Activated CD4-positive, alpha-beta T cell treated with anti-CD3 and anti-CD28 coated beads for 36 hours (primary cell): Measurements from ENCODE around the gene CCDC33. TPM values are rescaled to one million over a fixed set of nuclear protein-coding genes. Genes with fewer than 3 reads are reported as not detected.

Experiments used
- ATAC-seq: fragments of 200-7000 bp; cut with Tn5 transposase; one replicate; pipeline ENCODE4 v1.10.0; 2021; ENCODE audit warnings: mild to moderate bottlenecking, moderate library complexity
- CTCF ChIA-PET: fragments of 350-600 bp; sonication (Branson Sonifier 250); formaldehyde crosslinking; loops from one replicate; lab custom pipeline; 2021; ENCODE audit warnings: antibody characterized with exemption; lab: Charles Lee
- POLR2A ChIA-PET: fragments of 350-600 bp; sonication (Branson Sonifier 250); formaldehyde crosslinking; loops from one replicate; lab custom pipeline; 2021; ENCODE audit warnings: antibody characterized with exemption, inconsistent platforms; lab: Charles Lee
- DNase-seq: peaks from one replicate; pipeline ENCODE4 v3.0.0-alpha.2; 2020
- H3K27ac Mint-ChIP-seq: one replicate; pipeline ENCODE4 v1.8.0; 2021; ENCODE audit warnings: mixed read lengths
- H3K27me3 Mint-ChIP-seq: one replicate; pipeline ENCODE4 v1.8.0; 2021; ENCODE audit warnings: mixed read lengths
- H3K36me3 Mint-ChIP-seq: one replicate; pipeline ENCODE4 v1.8.0; 2021; ENCODE audit warnings: low read depth, mixed read lengths
- H3K4me1 Mint-ChIP-seq: one replicate; pipeline ENCODE4 v1.8.0; 2021; ENCODE audit warnings: mixed read lengths
- H3K4me3 Mint-ChIP-seq: one replicate; pipeline ENCODE4 v1.8.0; 2021; ENCODE audit warnings: mild to moderate bottlenecking, moderate library complexity, mixed read lengths
- H3K9me3 Mint-ChIP-seq: one replicate; pipeline ENCODE4 v1.8.0; 2021; ENCODE audit warnings: low read depth, mixed read lengths
- intact Hi-C, 2 experiments: fragments of 100-400 bp; cut with DNase I in 1 of 2; cut with micrococcal nuclease in 1 of 2; formaldehyde crosslinking; loops; one replicate each; pipeline versions ENCODE4 v1.14.2 to v1.15.1; 2022 to 2024; cut with DNase I, micrococcal nuclease
- total RNA-seq, 2 experiments: library from RNA; stranded (reverse); gene quantifications; one replicate each; pipeline ENCODE4 v1.2.3, GENCODE V29; 2021

Gene CCDC33
- total RNA-seq, 2 experiments from 2014 or later: not detected

GRCh38 chr15:74221399-74222239 lies 14.5 kb upstream of the CCDC33 start:
- Mint-ChIP-seq H3K27ac (no peak overlapping the region), H3K4me1 (peaks cover 6% of the 10 kb centered on the region), H3K9me3 (no peaks in the 10 kb centered on the region), H3K27me3 (peaks cover 5% of the 10 kb centered on the region), H3K36me3 (no peaks in the 10 kb centered on the region), H3K4me3 (no peak overlapping the region)
- ChIA-PET POLR2A (no interaction called here), CTCF (interaction anchor here (0.7 kb wide), 1 partner anchor 58 kb away, joined by 3 read pairs; no protein-coding TSS in a partner anchor)
- no peak for ATAC-seq
- intact Hi-C loops: no loop called here
- DNase-seq: no peak

DNA sequence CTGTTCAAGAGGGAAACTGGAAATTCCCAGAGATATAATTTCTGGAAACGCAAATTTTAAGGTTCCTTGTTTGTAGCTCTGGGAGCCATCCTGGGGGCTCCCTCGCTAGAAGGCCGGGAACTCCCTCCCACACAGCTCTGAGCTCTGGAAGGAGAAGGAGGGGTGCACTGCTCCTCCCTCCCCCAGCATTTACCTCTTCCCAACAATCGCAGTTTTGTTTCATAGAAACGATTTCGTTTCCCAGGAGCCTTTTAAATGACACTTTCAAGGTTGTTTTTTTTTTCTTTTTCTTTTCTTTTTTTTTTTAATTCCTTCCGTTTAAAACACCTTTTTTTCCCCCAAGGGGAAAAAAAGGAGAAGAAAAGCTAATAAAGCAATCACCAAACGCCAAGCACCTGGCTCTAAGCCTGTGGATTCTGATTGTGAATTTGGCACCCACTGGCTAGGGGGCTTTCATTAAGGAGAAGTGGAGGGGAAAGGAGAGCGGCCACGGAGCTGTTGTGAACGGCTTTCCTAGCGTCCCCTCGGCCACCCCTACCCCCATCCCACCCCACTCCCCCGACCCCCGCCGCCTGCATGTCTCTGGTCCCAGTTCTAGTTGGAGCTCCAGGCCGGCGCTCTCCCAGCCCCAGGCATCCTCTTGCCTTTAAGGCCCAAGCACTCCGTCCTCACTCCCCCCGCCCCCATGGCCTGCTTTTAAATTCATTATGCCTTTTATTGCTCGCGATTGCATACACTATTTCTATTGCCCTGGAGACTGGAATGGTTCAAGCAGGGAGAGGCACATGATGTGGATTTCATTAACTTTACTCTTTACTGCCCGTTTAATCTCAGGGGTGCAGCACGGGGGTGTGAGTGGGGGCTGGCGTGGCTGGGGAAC lies 13.6 kb upstream of the CCDC33 start:
- no peak overlapping the region for H3K4me3 Mint-ChIP-seq

GRCh38 chr15:74225928-74226327 lies 10.2 kb upstream of the CCDC33 start:
- ChIA-PET POLR2A (no interaction called here), CTCF (no interaction called here)
- intact Hi-C loops: no loop called here
- Mint-ChIP-seq H3K27ac (no peak overlapping the region), H3K4me1 (peaks cover 6% of the 10 kb centered on the region), H3K36me3 (no peaks in the 10 kb centered on the region), H3K4me3 (no peak overlapping the region), H3K27me3 (peaks cover 5% of the 10 kb centered on the region), H3K9me3 (no peaks in the 10 kb centered on the region)
- ATAC-seq: no peak
- DNase-seq: no peak

More for the DNA sequence above, 13.6 kb upstream of the CCDC33 start:
- no peaks in the 10 kb centered on the region for H3K36me3 Mint-ChIP-seq
- H3K9me3 Mint-ChIP-seq: no peaks in the 10 kb centered on the region
- peaks cover 6% of the 10 kb centered on the region for H3K4me1 Mint-ChIP-seq
- POLR2A ChIA-PET: no interaction called here
- intact Hi-C loops: no loop called here
- ATAC-seq (no peak), DNase-seq (no peak)
- H3K27me3 Mint-ChIP-seq: peaks cover 5% of the 10 kb centered on the region
- CTCF ChIA-PET: no interaction called here
- no peak overlapping the region for H3K27ac Mint-ChIP-seq

DNA sequence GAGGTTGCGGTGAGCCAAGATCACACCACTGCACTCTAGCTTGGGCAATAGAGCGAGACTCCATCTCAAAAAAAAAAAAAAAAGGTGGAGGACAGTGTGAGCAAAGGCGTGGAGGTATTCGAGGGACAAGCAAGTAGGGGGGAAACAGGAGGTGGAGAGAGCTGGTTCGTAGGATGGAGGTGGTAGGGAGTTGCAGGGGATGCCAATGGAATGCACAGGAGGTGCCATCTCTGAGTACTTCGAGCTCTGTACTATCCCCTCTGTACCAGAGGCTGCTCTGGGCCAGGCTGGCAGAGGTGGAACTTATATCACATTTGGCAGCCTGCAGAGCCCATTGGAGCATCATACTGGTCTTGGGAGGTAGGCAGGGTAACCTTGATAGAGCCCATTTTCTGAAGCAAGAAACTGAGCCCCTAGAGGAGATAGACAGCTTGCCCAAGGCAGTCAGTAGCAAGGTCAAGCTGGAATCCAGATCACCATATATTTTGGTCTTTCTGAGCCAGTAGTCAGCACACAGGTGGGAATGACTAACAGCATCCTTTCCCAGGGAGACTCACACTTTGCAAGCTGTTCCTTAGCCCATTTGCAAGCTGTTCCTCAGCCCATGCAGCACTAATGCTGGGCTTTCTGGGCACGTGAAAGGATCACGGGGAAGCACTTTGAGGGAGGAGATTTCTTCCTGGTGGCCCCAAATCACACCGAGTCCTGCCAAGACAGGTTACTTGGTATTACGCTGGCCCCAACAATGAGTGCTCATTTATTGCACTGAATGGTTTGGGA lies 9.2 kb upstream of the CCDC33 start:
- DNase-seq (no peak), ATAC-seq (no peak)
- H3K4me3 Mint-ChIP-seq: no peak overlapping the region
- H3K27me3 Mint-ChIP-seq: peaks cover 5% of the 10 kb centered on the region
- H3K4me1 Mint-ChIP-seq: peaks cover 6% of the 10 kb centered on the region
- H3K36me3 Mint-ChIP-seq: no peaks in the 10 kb centered on the region
- H3K27ac Mint-ChIP-seq: no peak overlapping the region
- intact Hi-C loops: no loop called here
- ChIA-PET POLR2A (no interaction called here), CTCF (interaction anchor here (0.7 kb wide), 1 partner anchor 26 kb away, joined by 3 read pairs; no protein-coding TSS in a partner anchor)
- H3K9me3 Mint-ChIP-seq: no peaks in the 10 kb centered on the region

- CTCF ChIA-PET: interaction anchor here (0.7 kb wide), 1 partner anchor 81 kb away, joined by 3 read pairs; no protein-coding TSS in a partner anchor
- H3K27ac Mint-ChIP-seq: no peak overlapping the region
- no peak overlapping the region for H3K4me3 Mint-ChIP-seq
- no peaks in the 10 kb centered on the region for H3K36me3 Mint-ChIP-seq
- intact Hi-C loops: no loop called here
- DNase-seq: no peak
- ATAC-seq: no peak
- H3K9me3 Mint-ChIP-seq: no peaks in the 10 kb centered on the region
- POLR2A ChIA-PET: no interaction called here
- peaks cover 6% of the 10 kb centered on the region for H3K4me1 Mint-ChIP-seq
- H3K27me3 Mint-ChIP-seq: peaks cover 3% of the 10 kb centered on the region
Observed at GRCh38 chr15:74227968-74228722, 8.0 kb upstream of the CCDC33 start.

GRCh38 chr15:74228723-74229081 lies 7.4 kb upstream of the CCDC33 start:
- H3K27me3 Mint-ChIP-seq: peaks cover under 1% of the 10 kb centered on the region
- H3K36me3 Mint-ChIP-seq: no peaks in the 10 kb centered on the region
- no peak overlapping the region for H3K27ac Mint-ChIP-seq
- ChIA-PET CTCF (interaction anchor here (0.7 kb wide), 1 partner anchor 81 kb away, joined by 3 read pairs; no protein-coding TSS in a partner anchor), POLR2A (no interaction called here)
- ATAC-seq: no peak
- no peak overlapping the region for H3K4me3 Mint-ChIP-seq
- peaks cover 2% of the 10 kb centered on the region for H3K4me1 Mint-ChIP-seq
- intact Hi-C loops: no loop called here
- DNase-seq: no peak
- no peaks in the 10 kb centered on the region for H3K9me3 Mint-ChIP-seq

GRCh38 chr15:74229686-74230085 lies 6.4 kb upstream of the CCDC33 start:
- Mint-ChIP-seq H3K27me3 (no peaks in the 10 kb centered on the region), H3K36me3 (no peaks in the 10 kb centered on the region), H3K4me3 (no peak overlapping the region), H3K4me1 (no peaks in the 10 kb centered on the region), H3K27ac (no peak overlapping the region), H3K9me3 (no peaks in the 10 kb centered on the region)
- intact Hi-C loops: no loop called here
- ChIA-PET POLR2A (no interaction called here), CTCF (no interaction called here)
- no peak for DNase-seq
- ATAC-seq: no peak

GRCh38 chr15:74231475-74231874 lies 4.7 kb upstream of the CCDC33 start:
- no peak for DNase-seq
- intact Hi-C loops: no loop called here
- no peaks in the 10 kb centered on the region for H3K27me3 Mint-ChIP-seq
- H3K9me3 Mint-ChIP-seq: no peaks in the 10 kb centered on the region
- no peaks in the 10 kb centered on the region for H3K4me1 Mint-ChIP-seq
- no peak for ATAC-seq
- CTCF ChIA-PET: no interaction called here
- no peak overlapping the region for H3K4me3 Mint-ChIP-seq
- no peaks in the 10 kb centered on the region for H3K36me3 Mint-ChIP-seq
- H3K27ac Mint-ChIP-seq: no peak overlapping the region
- POLR2A ChIA-PET: no interaction called here

GRCh38 chr15:74233373-74233772 lies 2.8 kb upstream of the CCDC33 start:
- ChIA-PET POLR2A (no interaction called here), CTCF (interaction anchor here (0.6 kb wide), 1 partner anchor 318 kb away, joined by 3 read pairs; no protein-coding TSS in a partner anchor)
- no peak overlapping the region for H3K27ac Mint-ChIP-seq
- H3K36me3 Mint-ChIP-seq: no peaks in the 10 kb centered on the region
- no peak for ATAC-seq
- H3K4me3 Mint-ChIP-seq: no peak overlapping the region
- no peaks in the 10 kb centered on the region for H3K4me1 Mint-ChIP-seq
- no peak for DNase-seq
- intact Hi-C loops: no loop called here
- H3K9me3 Mint-ChIP-seq: no peaks in the 10 kb centered on the region
- H3K27me3 Mint-ChIP-seq: no peaks in the 10 kb centered on the region

- intact Hi-C loops: no loop called here
- Mint-ChIP-seq H3K4me3 (no peak overlapping the region), H3K4me1 (no peaks in the 10 kb centered on the region), H3K9me3 (no peaks in the 10 kb centered on the region), H3K36me3 (no peaks in the 10 kb centered on the region), H3K27me3 (no peaks in the 10 kb centered on the region), H3K27ac (no peak overlapping the region)
- DNase-seq: no peak
- CTCF ChIA-PET: interaction anchor here (0.6 kb wide), 1 partner anchor 319 kb away, joined by 3 read pairs; no protein-coding TSS in a partner anchor
- ATAC-seq: no peak
- POLR2A ChIA-PET: no interaction called here
Observed at GRCh38 chr15:74233851-74234597, 2.1 kb upstream of the CCDC33 start.
